Medulla oblongata (tissue), 1 donor: ENCODE data around the gene ACTC1.
A peak's percentile ranks its signal among the peaks of the same experiment; 100 is the strongest.

Experiments
- DNase-seq: peaks from one replicate; pipeline ENCODE4 v3.0.0-alpha.2; 2015; ENCODE audit errors: extremely low spot score

Gene ACTC1

DNA sequence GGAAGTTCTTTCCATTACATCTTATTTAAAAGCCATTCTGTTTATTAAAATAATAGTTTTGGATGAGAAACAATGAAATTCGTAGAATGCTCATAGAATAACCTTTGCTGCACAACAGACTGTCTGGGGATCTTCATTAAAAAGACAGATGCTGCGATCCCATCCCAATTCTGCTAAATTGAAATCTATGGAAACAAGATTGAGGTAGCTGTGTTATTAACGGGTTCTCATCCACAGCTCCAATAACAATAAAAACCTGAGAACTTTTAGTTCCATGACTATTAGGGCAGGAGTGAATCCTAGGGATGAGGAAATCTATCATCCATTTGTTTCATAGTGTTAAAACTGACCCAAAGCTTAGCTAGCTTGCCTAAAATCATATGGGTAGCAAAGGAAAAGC is 38.1 kb downstream of the ACTC1 start:
- no peak for DNase-seq

DNA sequence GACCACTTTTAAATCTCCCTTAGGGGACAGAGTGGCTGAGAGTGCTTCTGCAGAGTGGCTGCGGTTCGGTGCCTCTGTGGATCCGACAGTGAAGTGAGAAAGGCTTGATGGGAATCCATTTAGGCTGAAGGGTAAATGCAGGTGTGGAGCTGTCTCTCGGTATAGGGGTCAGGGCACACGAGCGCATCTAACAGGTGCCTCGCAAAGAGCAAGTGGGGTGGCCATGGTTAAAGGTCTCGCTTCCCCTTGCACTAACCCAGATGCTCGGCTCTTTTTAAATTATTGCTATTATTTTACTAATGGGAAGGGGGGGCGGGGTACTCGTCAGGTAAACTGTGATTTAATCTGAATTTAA is 40.0 kb downstream of the ACTC1 start:
- DNase-seq = no peak

DNA sequence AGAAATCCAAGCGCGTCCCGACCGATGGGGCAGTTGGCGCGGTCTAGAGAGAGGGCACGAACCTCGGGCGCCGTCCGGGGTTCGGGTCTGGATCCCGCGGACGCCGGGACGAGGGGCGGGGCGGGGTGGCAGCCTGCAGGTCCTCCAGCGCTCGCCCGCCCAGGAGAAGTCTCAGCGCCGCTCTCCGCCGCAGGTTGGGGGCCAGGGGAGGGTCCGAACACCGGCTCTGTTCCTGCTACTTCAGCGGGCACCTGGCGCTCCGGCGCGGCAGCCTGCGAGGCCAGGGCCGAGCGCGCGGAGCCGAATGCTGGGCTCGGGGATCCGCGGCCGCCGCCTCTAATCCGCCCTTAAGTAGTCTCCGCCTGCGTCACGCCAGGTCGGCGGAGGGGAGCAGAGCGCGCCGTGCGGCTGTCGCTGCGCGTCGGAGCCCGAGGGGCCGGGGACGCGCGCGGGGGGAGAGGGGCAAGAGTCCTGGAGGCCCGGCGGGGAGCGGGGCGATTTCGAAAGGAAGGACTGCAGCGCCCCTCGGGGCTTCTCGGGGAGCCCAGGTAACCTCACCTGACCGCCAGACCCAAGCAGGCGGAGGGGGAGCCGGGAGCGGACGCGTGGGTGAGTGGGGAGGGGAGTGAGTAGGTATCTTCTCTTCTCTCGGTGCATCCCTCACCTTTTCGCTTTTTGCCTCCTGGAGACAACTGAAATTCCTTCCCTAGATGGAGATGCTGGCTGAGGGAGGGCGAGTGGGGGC is 40.5 kb downstream of the ACTC1 start, which contains the start of gene GJD2:
Gene GJD2, minus strand, starts transcription at position 325 of the 745 bp plus-strand sequence. CDS start 510 bp downstream, outside the sequence.
- no peak for DNase-seq

DNA sequence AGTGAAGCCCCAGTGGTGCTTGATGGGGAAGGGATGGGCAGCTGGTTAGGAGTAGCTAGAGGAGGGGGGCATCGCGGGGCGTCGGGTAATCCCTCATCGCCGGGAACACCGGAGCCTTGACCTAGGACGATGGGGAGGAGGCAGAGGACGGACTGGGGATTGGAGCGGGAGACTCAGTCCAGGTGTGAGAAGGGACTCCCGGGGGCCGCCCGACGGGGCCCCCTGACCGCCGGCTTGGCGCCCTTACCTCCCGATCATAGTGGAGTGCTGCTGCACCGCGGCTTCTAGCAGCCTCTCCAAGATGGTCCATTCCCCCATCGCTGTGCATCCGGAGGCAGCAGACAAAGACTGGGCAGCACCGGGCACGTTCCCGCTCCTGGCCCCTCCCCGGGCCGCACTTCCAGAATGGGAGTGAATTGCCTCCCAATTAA is 41.2 kb downstream of the ACTC1 start:
- DNase-seq = no peak

DNA sequence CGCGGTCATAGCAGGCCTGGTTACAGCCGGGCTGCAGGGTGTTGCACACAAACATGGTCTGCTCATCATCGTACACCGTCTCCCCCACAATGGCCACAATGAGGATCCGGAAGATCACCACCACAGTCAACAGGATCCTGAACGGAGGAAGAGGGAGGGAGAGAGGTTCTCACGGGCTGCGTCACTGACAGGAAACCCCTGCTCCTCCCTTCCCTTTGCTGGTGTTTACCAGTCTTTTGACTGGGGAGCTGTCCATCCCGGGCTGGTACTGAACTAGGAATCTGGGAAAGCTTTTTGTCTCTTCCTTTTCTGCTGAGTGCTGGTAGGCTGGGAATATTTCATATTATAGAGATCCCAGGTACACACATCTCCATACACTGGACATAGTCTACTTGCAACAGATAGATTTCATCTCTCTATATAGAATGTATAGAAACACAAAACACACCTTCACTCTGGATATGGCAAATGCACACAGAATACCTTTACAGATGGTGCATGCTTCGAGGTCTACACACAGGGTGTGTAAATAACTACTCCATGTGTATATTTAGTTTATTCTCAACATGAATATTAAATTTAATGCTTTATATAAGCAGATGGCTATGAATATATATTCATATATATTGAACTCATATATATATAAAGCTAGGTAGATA is 42.0 kb downstream of the ACTC1 start:
- DNase-seq = peak; percentile 5

DNA sequence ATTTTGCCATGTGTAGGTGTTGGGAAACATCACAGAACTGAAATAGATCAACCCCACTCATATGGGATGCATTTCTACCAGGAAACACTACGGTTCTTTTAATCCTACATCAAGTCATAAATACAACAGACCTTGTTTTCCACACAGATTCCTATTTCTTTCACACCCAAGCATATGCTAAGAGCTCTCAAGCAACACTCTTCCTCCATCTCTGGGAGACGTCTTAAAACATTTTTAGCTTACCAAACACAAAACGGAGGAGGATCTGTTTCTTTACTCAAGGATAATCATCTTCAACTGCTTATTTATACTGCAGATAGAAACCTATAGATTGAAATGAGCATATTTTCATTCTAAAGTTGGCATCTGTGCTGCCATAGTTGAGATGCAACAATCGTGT is 45.7 kb downstream of the ACTC1 start:
- no peak for DNase-seq
